HEK293T (cell line): ENCODE results near the gene HOXA6.

Experiments used
- ARNT ChIP-seq: fragments of 450-650 bp; IDR thresholded peaks from 2 replicates; pipeline ENCODE4 v1.6.1; 2017; ENCODE audit warnings: mild to moderate bottlenecking
- FOXK2 ChIP-seq: fragments of 450-650 bp; IDR thresholded peaks from 2 replicates; pipeline ENCODE4 v1.6.1; 2016; ENCODE audit warnings: mild to moderate bottlenecking
- SP1 ChIP-seq: fragments of 450-650 bp; IDR thresholded peaks from 2 replicates; pipeline ENCODE4 v1.6.1; 2017

DNA sequence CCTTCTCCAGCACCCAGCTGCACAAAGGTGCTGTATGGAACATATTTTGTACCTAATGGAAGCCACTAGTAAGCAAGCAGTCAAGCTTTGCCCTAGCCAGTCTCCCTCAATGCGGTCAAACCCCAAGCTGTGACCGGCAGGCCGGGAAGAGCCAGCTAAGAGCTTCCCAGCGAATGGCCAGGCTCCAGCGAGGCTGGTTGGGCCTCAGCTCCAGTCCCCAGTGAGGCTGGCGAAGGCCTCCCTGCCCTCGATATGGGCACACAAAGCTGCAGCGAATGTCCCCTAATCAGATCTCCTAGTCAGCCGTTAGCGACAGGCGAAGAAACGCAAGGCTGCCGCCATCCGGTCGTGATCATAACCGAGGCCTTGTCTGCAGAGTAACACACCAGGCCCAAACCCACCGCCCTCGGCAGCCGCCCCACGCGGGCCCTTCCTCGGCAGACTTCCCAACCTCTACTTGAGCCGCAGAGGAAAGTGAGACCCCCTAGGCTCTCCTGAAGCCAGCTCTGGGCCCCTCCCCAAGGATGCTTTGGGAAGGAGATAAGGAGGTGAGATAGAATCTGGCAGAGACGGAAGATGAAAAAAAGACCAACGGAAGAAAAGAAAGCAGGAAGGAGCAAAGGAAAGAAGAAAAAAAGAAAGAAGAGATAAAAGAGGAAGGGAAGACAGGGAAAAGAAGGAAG lies 20.8 kb upstream of the HOXA6 start:
- TF ChIP-seq SP1, result no peak
- TF ChIP-seq ARNT, result no peak
- TF ChIP-seq FOXK2, result no peak
